Body of pancreas (tissue), 4 donors: ENCODE results near the gene NCR2. TPM values are rescaled to one million over a fixed set of nuclear protein-coding genes. Genes with fewer than 3 reads are reported as not detected.
A peak's percentile ranks its signal among the peaks of the same experiment; 100 is the strongest.

Source experiments
- ATAC-seq: fragments of 150-250 bp; one replicate; pipeline ENCODE4 v1.9.1; 2016
- DNase-seq, 4 donors: peaks; one replicate each; pipeline ENCODE4 v3.0.0-alpha.2; 2019
- H3K27ac ChIP-seq, 4 donors: fragments of 200-600 bp; sonication (generic); 1 replicate in 3 of 4; 2 replicates in 1 of 4; pipeline versions ENCODE4 v1.5.1 to v1.6.1; 2016 to 2019; ENCODE audit warnings: mild to moderate bottlenecking in 1 of 4, mixed read lengths in 1 of 4, moderate library complexity in 1 of 4
- H3K27me3 ChIP-seq, 2 donors: fragments of 200-600 bp; sonication (generic); one replicate each; pipeline ENCODE4 v1.6.0; 2016; ENCODE audit warnings: mild to moderate bottlenecking in 1 of 2
- H3K36me3 ChIP-seq, 2 donors: fragments of 200-600 bp; sonication (generic); replicated peaks in 1 of 2; 2 replicates each; pipeline ENCODE4 v1.5.1; 2016; ENCODE audit warnings: low read depth in 2 of 2; ENCODE audit not compliant: insufficient read depth in 1 of 2
- H3K4me1 ChIP-seq: fragments of 200-600 bp; sonication (generic); one replicate; pipeline ENCODE4 v1.6.0; 2016
- H3K4me3 ChIP-seq, 2 donors: fragments of 200-600 bp; sonication (generic); 1 replicate in 1 of 2; 2 replicates in 1 of 2; pipeline ENCODE4 v1.5.1; 2016 to 2019
- H3K9me3 ChIP-seq, 3 donors: fragments of 200-600 bp; sonication (generic); 1 replicate in 2 of 3; 2 replicates in 1 of 3; pipeline ENCODE4 v1.5.1; 2016
- POLR2A ChIP-seq, 3 donors: fragments of 450-650 bp; IDR thresholded peaks; one replicate each; pipeline ENCODE4 v1.6.1; 2016; ENCODE audit warnings: antibody characterized with exemption in 3 of 3, mild to moderate bottlenecking in 2 of 3
- WGBS, 2 donors: methylation state at CpG; one replicate each; pipeline ENCODE4 v1.1.5; 2017; 5-methylcytosine and 5-hydroxymethylcytosine counted together
- intact Hi-C: fragments of 100-400 bp; cut with DNase I; formaldehyde crosslinking; loops from one replicate; pipeline ENCODE4 v1.15.1; 2023
- total RNA-seq, 2 donors: library from RNA; depleted of rRNA; stranded (reverse); fragments of >200 nt; gene quantifications; one replicate each; pipeline ENCODE4 v1.1.0, GENCODE V29; 2016
- TF ChIP-seq, protein P1 (sequence below), 7 experiments: fragments of 450-650 bp in 4 of 7; fragments of 200-600 bp in 3 of 7; sonication (generic) in 3 of 7; IDR thresholded peaks; one replicate each; pipeline ENCODE4 v1.5.1; 2016 to 2019; ENCODE audit warnings: antibody characterized with exemption in 7 of 7

Gene NCR2
- total RNA-seq, 2 donors from 2014 or later: not detected

DNA sequence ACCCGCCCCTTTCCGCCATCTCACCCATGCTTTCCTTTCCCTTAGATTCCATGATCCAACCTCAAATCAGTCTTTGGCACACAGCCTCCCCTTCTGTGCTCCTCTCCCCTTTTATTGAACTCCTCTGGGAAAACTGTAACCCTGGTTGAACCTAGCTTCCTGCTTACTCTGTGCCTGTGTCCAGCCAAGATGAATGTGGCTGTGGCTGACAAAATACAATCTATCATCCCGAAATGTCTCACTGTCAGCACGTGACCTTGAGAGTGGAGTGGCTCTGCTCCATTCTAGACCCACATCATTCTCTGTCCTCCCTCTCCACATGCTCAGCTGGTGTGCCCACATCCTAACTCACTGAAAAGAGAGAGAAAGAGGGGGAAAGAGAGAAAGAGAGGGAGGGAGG lies 11.0 kb downstream of the NCR2 start:
- Histone ChIP-seq H3K27ac (no peak overlapping the region), H3K4me3 (no peak overlapping the region), H3K4me1 (no peaks in the 10 kb centered on the region), H3K9me3 (no peaks in the 10 kb centered on the region), H3K36me3 (no peaks in the 10 kb centered on the region), H3K27me3 (no peaks in the 10 kb centered on the region)
- 42 to 48% methylated on average over 4 of the region's 4 CpGs for WGBS, 2 donors
- ATAC-seq (peak; percentile 33), DNase-seq (no peak)
- TF ChIP-seq POLR2A (IDR thresholded peaks at IDR 0.05): no peak
- TF ChIP-seq, protein P1, sequence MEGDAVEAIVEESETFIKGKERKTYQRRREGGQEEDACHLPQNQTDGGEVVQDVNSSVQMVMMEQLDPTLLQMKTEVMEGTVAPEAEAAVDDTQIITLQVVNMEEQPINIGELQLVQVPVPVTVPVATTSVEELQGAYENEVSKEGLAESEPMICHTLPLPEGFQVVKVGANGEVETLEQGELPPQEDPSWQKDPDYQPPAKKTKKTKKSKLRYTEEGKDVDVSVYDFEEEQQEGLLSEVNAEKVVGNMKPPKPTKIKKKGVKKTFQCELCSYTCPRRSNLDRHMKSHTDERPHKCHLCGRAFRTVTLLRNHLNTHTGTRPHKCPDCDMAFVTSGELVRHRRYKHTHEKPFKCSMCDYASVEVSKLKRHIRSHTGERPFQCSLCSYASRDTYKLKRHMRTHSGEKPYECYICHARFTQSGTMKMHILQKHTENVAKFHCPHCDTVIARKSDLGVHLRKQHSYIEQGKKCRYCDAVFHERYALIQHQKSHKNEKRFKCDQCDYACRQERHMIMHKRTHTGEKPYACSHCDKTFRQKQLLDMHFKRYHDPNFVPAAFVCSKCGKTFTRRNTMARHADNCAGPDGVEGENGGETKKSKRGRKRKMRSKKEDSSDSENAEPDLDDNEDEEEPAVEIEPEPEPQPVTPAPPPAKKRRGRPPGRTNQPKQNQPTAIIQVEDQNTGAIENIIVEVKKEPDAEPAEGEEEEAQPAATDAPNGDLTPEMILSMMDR (IDR thresholded peaks at IDR 0.05): no peak
- intact Hi-C loops: no loop called here

DNA sequence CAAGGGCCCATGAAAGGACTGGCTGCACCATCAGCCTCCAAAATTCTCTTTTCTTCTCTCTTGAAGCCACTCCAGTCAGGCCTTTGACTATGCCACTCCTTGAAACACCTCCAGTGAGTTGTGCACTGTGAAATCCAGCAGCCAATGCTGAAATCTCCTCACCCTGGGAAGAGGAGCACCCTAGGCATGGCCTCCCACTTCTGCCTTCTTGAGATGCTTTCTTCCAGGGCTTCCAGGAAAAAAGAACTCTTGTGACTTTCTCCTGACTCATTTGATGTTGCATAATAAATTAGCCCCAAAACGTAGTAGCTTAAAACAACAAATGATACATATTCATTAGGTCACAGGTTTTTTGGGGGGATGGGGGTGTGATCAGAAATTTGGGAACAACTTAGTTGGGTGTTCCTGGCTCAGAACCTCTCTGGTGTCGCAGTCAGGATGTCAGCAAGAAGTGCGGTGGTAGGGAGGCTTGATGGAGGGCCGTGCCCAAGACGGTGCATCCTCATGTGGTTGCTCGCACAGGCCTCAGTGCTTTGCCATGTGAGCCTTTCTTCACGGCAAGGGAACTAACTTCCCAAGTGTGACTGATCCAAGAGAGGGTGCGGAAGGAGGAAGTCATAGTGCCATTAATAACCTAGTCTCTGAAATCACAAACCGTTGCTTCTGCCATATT lies 12.1 kb downstream of the NCR2 start:
- Histone ChIP-seq H3K9me3 (no peaks in the 10 kb centered on the region), H3K27me3 (no peaks in the 10 kb centered on the region), H3K4me1 (no peaks in the 10 kb centered on the region), H3K36me3 (no peaks in the 10 kb centered on the region), H3K4me3 (no peak overlapping the region), H3K27ac (no peak overlapping the region)
- no peak for TF ChIP-seq POLR2A (IDR thresholded peaks at IDR 0.05)
- TF ChIP-seq, protein P1 (IDR thresholded peaks at IDR 0.05): no peak
- ATAC-seq (no peak), DNase-seq (no peak)
- intact Hi-C loops: no loop called here
- 76% methylated on average over 9 of the region's 9 CpGs for WGBS, 2 donors

DNA sequence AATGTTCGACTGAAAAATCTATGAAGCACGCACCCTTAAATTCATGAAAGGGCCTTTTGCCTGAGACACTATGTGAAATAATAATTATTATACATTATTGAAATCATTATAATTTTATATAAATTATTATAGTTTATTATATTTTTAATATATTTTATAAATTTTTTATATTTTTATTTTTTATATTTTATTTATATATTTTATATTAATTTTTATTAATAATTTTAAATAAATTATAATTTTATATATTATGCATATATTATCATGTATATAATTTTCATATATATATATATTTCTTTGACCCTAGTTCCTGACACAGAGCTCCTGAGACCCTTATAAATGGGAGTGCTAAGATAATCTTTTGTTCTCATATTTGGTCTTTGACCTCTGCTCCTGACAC lies 13.5 kb downstream of the NCR2 start:
- ATAC-seq: no peak

DNA sequence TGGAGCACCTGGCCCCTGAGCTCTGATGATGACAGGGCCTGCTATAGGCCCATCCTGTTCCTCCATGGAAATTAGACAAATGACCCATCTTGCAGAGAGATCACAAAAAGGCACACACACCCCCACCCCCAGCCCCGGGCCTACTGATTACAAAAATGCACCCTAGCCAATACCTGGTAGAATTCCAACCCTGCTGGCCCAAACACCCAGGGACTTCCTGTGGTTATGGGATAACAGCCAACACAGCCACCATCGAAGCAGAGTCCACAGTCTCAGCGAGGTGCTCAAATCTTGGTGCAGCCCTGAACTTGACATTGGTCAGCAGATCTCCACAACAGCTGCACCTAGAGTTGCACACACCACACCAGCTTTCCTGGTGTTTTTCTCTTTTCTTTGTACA lies 17.0 kb downstream of the NCR2 start:
- ATAC-seq: no peak
- WGBS, 2 donors: 6 to 24% methylated on average over 3 of the region's 3 CpGs
- intact Hi-C loops: no loop called here

More for the DNA sequence above, 13.5 kb downstream of the NCR2 start:
- H3K36me3 ChIP-seq: no peaks in the 10 kb centered on the region
- no peak overlapping the region for H3K27ac ChIP-seq
- H3K9me3 ChIP-seq: no peaks in the 10 kb centered on the region
- no peaks in the 10 kb centered on the region for H3K27me3 ChIP-seq
- intact Hi-C loops: no loop called here
- no peak for DNase-seq
- WGBS, 2 donors: 90 to 97% methylated on average over 2 of the region's 2 CpGs
- H3K4me3 ChIP-seq: no peak overlapping the region
- no peak for TF ChIP-seq POLR2A (IDR thresholded peaks at IDR 0.05)
- TF ChIP-seq, protein P1 (IDR thresholded peaks at IDR 0.05): no peak
- no peaks in the 10 kb centered on the region for H3K4me1 ChIP-seq

More for the DNA sequence above, 17.0 kb downstream of the NCR2 start:
- H3K27ac ChIP-seq: no peak overlapping the region
- H3K9me3 ChIP-seq: no peaks in the 10 kb centered on the region
- no peak overlapping the region for H3K4me3 ChIP-seq
- no peaks in the 10 kb centered on the region for H3K27me3 ChIP-seq
- TF ChIP-seq, protein P1 (IDR thresholded peaks at IDR 0.05): no peak
- no peak for TF ChIP-seq POLR2A (IDR thresholded peaks at IDR 0.05)
- peak in 1 of 4 donors; percentile 12 for DNase-seq
- no peaks in the 10 kb centered on the region for H3K4me1 ChIP-seq
- H3K36me3 ChIP-seq: no peaks in the 10 kb centered on the region
